ENCODE results near the gene AARS2. TPM values are rescaled to one million over a fixed set of nuclear protein-coding genes. Genes with fewer than 3 reads are reported as not detected.

The AARS2 gene
- total RNA-seq, 1 experiment from 2014 or later = 28.9 TPM

- peaks cover 28% of the 10 kb centered on the region for H3K4me1 Mint-ChIP-seq
- no peaks in the 10 kb centered on the region for H3K9me3 Mint-ChIP-seq
- ChIA-PET POLR2A (interaction anchor here (0.6 kb wide), 1 partner anchor 26 kb away, joined by 3 read pairs; no protein-coding TSS in a partner anchor), CTCF (interaction anchor here (0.9 to 5.0 kb wide), 9 partner anchors 26 to 238 kb away, joined by 3 to 67 read pairs (median 4); partner anchors contain the start of genes AARS2, SLC35B2 and TMEM151B)
- H3K36me3 Mint-ChIP-seq = no peaks in the 10 kb centered on the region
- H3K27ac Mint-ChIP-seq = no peak overlapping the region
- TF ChIP-seq, protein P1, sequence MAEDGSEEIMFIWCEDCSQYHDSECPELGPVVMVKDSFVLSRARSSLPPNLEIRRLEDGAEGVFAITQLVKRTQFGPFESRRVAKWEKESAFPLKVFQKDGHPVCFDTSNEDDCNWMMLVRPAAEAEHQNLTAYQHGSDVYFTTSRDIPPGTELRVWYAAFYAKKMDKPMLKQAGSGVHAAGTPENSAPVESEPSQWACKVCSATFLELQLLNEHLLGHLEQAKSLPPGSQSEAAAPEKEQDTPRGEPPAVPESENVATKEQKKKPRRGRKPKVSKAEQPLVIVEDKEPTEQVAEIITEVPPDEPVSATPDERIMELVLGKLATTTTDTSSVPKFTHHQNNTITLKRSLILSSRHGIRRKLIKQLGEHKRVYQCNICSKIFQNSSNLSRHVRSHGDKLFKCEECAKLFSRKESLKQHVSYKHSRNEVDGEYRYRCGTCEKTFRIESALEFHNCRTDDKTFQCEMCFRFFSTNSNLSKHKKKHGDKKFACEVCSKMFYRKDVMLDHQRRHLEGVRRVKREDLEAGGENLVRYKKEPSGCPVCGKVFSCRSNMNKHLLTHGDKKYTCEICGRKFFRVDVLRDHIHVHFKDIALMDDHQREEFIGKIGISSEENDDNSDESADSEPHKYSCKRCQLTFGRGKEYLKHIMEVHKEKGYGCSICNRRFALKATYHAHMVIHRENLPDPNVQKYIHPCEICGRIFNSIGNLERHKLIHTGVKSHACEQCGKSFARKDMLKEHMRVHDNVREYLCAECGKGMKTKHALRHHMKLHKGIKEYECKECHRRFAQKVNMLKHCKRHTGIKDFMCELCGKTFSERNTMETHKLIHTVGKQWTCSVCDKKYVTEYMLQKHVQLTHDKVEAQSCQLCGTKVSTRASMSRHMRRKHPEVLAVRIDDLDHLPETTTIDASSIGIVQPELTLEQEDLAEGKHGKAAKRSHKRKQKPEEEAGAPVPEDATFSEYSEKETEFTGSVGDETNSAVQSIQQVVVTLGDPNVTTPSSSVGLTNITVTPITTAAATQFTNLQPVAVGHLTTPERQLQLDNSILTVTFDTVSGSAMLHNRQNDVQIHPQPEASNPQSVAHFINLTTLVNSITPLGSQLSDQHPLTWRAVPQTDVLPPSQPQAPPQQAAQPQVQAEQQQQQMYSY (CRISPR knock-in tag; IDR thresholded peaks at IDR 0.05) = no peak
- no peak for TF ChIP-seq ZNF138 (CRISPR knock-in tag; conservative IDR thresholded peaks at IDR 0.05)
- no peak for TF ChIP-seq MYBL2 (CRISPR knock-in tag; IDR thresholded peaks at IDR 0.05)
- TF ChIP-seq E2F1 (CRISPR knock-in tag; IDR thresholded peaks at IDR 0.05) = no peak
- TF ChIP-seq CREM (CRISPR knock-in tag; IDR thresholded peaks at IDR 0.05) = no peak
- TF ChIP-seq SP1 (CRISPR knock-in tag; conservative IDR thresholded peaks at IDR 0.05) = 0 out of 2 replicates have a peak, but pooled peaks have one; percentile 20
- TF ChIP-seq FOXP1 (CRISPR knock-in tag; IDR thresholded peaks at IDR 0.05; ENCODE audit: borderline replicate concordance) = no peak
- no peak for TF ChIP-seq NR3C1 (CRISPR knock-in tag; conservative IDR thresholded peaks at IDR 0.05; ENCODE audit: low read depth)
- peak; percentile 92; the same call in 1 of the 2 replicates for TF ChIP-seq ESRRA (CRISPR knock-in tag; IDR thresholded peaks at IDR 0.05; ENCODE audit: borderline replicate concordance)
- TF ChIP-seq CTCF (IDR thresholded peaks at IDR 0.05) = peak; percentile 61
- TF ChIP-seq TEAD4 (CRISPR knock-in tag; IDR thresholded peaks at IDR 0.05) = no peak
- no peak for TF ChIP-seq TCF7 (CRISPR knock-in tag; IDR thresholded peaks at IDR 0.05; ENCODE audit: low read depth)
- TF ChIP-seq FOXK1 (CRISPR knock-in tag; IDR thresholded peaks at IDR 0.05) = no peak
- TF ChIP-seq FOXP4 (CRISPR knock-in tag; IDR thresholded peaks at IDR 0.05) = no peak
- H3K27me3 Mint-ChIP-seq (ENCODE audit: low read depth) = peaks cover 16% of the 10 kb centered on the region
- peak; percentile 89 for ATAC-seq
- peak; percentile 78 for DNase-seq (ENCODE audit: low spot score)
- H3K4me3 Mint-ChIP-seq = no peak overlapping the region
These were observed 25.3 kb upstream of the AARS2 start for GRCh38 chr6:44338228-44339122.

- no peak for ATAC-seq
- H3K4me3 Mint-ChIP-seq = no peak overlapping the region
- CTCF ChIA-PET = interaction anchor here (0.8 to 5.0 kb wide), 7 partner anchors 9 to 99 kb away, joined by 3 to 67 read pairs (median 13); partner anchors contain the start of genes AARS2, SLC35B2 and TMEM151B
- peaks cover 22% of the 10 kb centered on the region for H3K4me1 Mint-ChIP-seq
- no peak for DNase-seq (ENCODE audit: low spot score)
- no peak overlapping the region for H3K27ac Mint-ChIP-seq
- H3K27me3 Mint-ChIP-seq (ENCODE audit: low read depth) = no peaks in the 10 kb centered on the region; the same call in 1 of the 2 replicates
- no peaks in the 10 kb centered on the region for H3K9me3 Mint-ChIP-seq
- no peaks in the 10 kb centered on the region for H3K36me3 Mint-ChIP-seq
- POLR2A ChIA-PET = no interaction called here
- TF ChIP-seq, protein P1 (CRISPR knock-in tag; IDR thresholded peaks at IDR 0.05) = no peak
- no peak for TF ChIP-seq IRF1 (CRISPR knock-in tag; IDR thresholded peaks at IDR 0.05)
- TF ChIP-seq, protein P2, sequence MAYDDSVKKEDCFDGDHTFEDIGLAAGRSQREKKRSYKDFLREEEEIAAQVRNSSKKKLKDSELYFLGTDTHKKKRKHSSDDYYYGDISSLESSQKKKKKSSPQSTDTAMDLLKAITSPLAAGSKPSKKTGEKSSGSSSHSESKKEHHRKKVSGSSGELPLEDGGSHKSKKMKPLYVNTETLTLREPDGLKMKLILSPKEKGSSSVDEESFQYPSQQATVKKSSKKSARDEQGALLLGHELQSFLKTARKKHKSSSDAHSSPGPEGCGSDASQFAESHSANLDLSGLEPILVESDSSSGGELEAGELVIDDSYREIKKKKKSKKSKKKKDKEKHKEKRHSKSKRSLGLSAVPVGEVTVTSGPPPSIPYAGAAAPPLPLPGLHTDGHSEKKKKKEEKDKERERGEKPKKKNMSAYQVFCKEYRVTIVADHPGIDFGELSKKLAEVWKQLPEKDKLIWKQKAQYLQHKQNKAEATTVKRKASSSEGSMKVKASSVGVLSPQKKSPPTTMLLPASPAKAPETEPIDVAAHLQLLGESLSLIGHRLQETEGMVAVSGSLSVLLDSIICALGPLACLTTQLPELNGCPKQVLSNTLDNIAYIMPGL (CRISPR knock-in tag; IDR thresholded peaks at IDR 0.05) = no peak
- no peak for TF ChIP-seq CREB1 (CRISPR knock-in tag; IDR thresholded peaks at IDR 0.05)
- no peak for TF ChIP-seq JAZF1 (CRISPR knock-in tag; IDR thresholded peaks at IDR 0.05)
- TF ChIP-seq TEAD4 (CRISPR knock-in tag; IDR thresholded peaks at IDR 0.05) = no peak
These were observed 22.5 kb upstream of the AARS2 start for GRCh38 chr6:44335631-44336030.
